Measurements from ENCODE around the gene LRP1B. TPM values are rescaled to one million over a fixed set of nuclear protein-coding genes. Genes with fewer than 3 reads are reported as not detected.

LRP1B gene
- total and polyA plus RNA-seq, 2 donors (not counting 1 experiment from before 2014, with no cell fraction given) = under 0.01 to 0.01 TPM

DNA sequence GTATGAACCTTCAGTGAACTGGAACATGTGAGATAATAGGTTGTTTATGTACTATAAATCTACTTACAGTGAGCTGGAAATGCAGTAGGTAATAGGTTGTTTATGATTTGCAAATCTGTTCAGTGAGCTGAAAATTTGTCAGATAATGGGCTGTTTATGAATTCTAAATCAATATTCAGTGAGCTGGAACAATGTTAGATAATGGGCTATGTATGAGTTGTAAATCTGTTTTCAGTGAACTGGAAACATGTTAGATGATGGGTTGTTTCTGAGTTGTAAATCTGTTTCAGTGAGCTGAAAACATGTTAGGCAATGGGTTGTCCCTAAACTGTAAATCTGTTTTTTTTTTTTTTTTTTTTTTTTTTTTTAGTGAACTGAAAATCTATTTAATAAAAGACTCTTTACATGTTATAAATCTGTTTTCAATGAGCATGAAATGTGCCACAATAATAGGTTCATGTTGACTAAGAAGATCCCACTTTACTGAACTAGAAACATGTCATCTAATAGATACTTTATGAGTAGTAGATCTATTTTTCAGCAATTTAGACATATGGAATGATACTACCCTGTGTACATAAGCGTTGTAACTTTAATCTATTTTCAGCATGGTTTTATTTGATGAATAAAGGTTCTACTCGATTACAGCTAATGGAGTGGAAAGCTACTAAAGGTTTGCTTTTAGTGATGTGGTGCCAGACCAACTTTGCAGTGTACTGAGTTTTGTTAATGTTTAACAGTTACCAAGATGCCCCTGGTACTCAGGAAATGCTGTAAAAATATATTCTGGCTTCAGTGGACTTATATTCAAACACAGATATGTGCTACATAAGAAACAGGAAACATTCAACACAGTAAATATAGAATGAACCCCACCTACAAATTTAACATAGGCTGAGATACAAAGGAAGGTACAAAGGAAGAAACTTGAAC, 1471.8 kb downstream of the LRP1B start:
- TF ChIP-seq, protein P1, sequence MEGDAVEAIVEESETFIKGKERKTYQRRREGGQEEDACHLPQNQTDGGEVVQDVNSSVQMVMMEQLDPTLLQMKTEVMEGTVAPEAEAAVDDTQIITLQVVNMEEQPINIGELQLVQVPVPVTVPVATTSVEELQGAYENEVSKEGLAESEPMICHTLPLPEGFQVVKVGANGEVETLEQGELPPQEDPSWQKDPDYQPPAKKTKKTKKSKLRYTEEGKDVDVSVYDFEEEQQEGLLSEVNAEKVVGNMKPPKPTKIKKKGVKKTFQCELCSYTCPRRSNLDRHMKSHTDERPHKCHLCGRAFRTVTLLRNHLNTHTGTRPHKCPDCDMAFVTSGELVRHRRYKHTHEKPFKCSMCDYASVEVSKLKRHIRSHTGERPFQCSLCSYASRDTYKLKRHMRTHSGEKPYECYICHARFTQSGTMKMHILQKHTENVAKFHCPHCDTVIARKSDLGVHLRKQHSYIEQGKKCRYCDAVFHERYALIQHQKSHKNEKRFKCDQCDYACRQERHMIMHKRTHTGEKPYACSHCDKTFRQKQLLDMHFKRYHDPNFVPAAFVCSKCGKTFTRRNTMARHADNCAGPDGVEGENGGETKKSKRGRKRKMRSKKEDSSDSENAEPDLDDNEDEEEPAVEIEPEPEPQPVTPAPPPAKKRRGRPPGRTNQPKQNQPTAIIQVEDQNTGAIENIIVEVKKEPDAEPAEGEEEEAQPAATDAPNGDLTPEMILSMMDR (conservative IDR thresholded peaks at IDR 0.05 in 1 of 2, IDR thresholded peaks at IDR 0.05 in 1 of 2; ENCODE audit: low read depth in 1 of 2, low read length in 2 of 2) = no peak
- no peak for TF ChIP-seq EZH2 (IDR thresholded peaks at IDR 0.05; ENCODE audit: low read length, missing control alignments)
- H3K79me2 ChIP-seq (ENCODE audit: control insufficient read depth, insufficient read depth, low read length) = no peaks in the 10 kb centered on the region
- no peak overlapping the region for H3K4me2 ChIP-seq (ENCODE audit: extremely low read depth, insufficient read depth, low read length)
- no peak overlapping the region for H3K4me3 ChIP-seq (replicated peaks in 1 of 4; ENCODE audit: control extremely low read depth in 1 of 4, insufficient read depth in 1 of 4, low read depth in 3 of 4, low read length in 4 of 4)
- H3K27ac ChIP-seq (ENCODE audit: insufficient read depth, low read length) = no peak overlapping the region
- no peak overlapping the region for H3K9ac ChIP-seq (ENCODE audit: insufficient read depth, low read length)
- H3K36me3 ChIP-seq (ENCODE audit: control insufficient read depth, insufficient read depth, low read length) = no peaks in the 10 kb centered on the region
- no peaks in the 10 kb centered on the region for H3K9me3 ChIP-seq (ENCODE audit: control insufficient read depth, insufficient read depth, low read depth, low read length)
- H4K20me1 ChIP-seq (ENCODE audit: control insufficient read depth, extremely low read depth, insufficient read depth, low read length) = no peaks in the 10 kb centered on the region
- DNase-seq (ENCODE audit: low read depth in 2 of 2) = peak in 1 of 2 donors; percentile 6
- no peak overlapping the region for H2AFZ ChIP-seq (ENCODE audit: low read length)
- no peaks in the 10 kb centered on the region for H3K4me1 ChIP-seq (ENCODE audit: control insufficient read depth, extremely low read depth, insufficient read depth, low read length)
- no peaks in the 10 kb centered on the region for H3K27me3 ChIP-seq (ENCODE audit: control insufficient read depth, insufficient read depth, low read length)

DNA sequence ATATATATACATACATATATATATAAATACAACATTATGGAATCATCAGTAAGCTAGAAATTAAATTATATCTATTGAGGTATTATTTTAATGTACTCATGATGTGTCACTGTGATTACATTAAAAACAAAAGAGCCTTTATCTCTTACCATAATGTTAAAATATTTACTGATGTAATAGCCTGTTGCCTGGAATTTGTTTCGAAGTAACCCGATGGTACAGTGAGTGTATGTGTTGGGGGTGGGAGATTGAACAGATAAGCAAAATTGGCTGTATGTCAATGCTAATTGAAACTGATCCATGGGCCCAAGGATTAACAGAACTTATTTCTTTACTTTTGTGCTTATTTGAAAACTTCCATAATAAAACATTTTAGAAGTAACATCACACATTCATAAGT, 1473.2 kb downstream of the LRP1B start:
- Histone ChIP-seq H2AFZ (ENCODE audit: low read length) (no peak overlapping the region), H3K27me3 (ENCODE audit: control insufficient read depth, insufficient read depth, low read length) (no peaks in the 10 kb centered on the region), H3K9me3 (ENCODE audit: control insufficient read depth, insufficient read depth, low read depth, low read length) (no peaks in the 10 kb centered on the region), H3K4me1 (ENCODE audit: control insufficient read depth, extremely low read depth, insufficient read depth, low read length) (no peaks in the 10 kb centered on the region), H3K9ac (ENCODE audit: insufficient read depth, low read length) (no peak overlapping the region), H3K27ac (ENCODE audit: insufficient read depth, low read length) (no peak overlapping the region), H3K4me3 (replicated peaks in 1 of 4; ENCODE audit: control extremely low read depth in 1 of 4, insufficient read depth in 1 of 4, low read depth in 3 of 4, low read length in 4 of 4) (no peak overlapping the region), H4K20me1 (ENCODE audit: control insufficient read depth, extremely low read depth, insufficient read depth, low read length) (no peaks in the 10 kb centered on the region), H3K4me2 (ENCODE audit: extremely low read depth, insufficient read depth, low read length) (no peak overlapping the region), H3K36me3 (ENCODE audit: control insufficient read depth, insufficient read depth, low read length) (no peaks in the 10 kb centered on the region), H3K79me2 (ENCODE audit: control insufficient read depth, insufficient read depth, low read length) (no peaks in the 10 kb centered on the region)
- peak; percentile 55 to 75 for DNase-seq (ENCODE audit: low read depth in 2 of 2)
- TF ChIP-seq, protein P1 (conservative IDR thresholded peaks at IDR 0.05 in 1 of 2, IDR thresholded peaks at IDR 0.05 in 1 of 2; ENCODE audit: low read depth in 1 of 2, low read length in 2 of 2) = no peak
- TF ChIP-seq EZH2 (IDR thresholded peaks at IDR 0.05; ENCODE audit: low read length, missing control alignments) = no peak

DNA sequence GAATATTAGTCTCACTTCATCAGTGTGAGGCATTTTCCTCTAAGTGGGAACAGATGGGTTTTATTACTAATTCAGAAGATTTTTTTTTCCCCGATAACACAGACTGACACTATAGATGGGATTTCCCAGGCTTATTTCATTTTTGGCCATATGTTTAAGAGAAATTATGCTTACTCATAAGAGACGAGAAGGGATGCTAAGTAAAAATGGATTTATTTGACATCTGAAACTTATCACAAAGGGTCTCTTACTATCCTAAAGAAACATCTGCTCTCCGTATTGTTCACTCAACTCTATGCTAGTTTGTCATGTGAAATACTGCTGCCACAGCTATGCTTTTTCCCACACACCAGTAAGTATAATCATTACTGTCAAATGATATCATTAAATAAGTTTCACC, 1476.3 kb downstream of the LRP1B start:
- Histone ChIP-seq H3K4me2 (ENCODE audit: extremely low read depth, insufficient read depth, low read length) (no peak overlapping the region), H2AFZ (ENCODE audit: low read length) (no peak overlapping the region), H3K4me1 (ENCODE audit: control insufficient read depth, extremely low read depth, insufficient read depth, low read length) (no peaks in the 10 kb centered on the region), H3K27me3 (ENCODE audit: control insufficient read depth, insufficient read depth, low read length) (no peaks in the 10 kb centered on the region), H3K9ac (ENCODE audit: insufficient read depth, low read length) (no peak overlapping the region), H3K36me3 (ENCODE audit: control insufficient read depth, insufficient read depth, low read length) (no peaks in the 10 kb centered on the region), H3K27ac (ENCODE audit: insufficient read depth, low read length) (no peak overlapping the region), H3K9me3 (ENCODE audit: control insufficient read depth, insufficient read depth, low read depth, low read length) (no peaks in the 10 kb centered on the region), H3K4me3 (replicated peaks in 1 of 4; ENCODE audit: control extremely low read depth in 1 of 4, insufficient read depth in 1 of 4, low read depth in 3 of 4, low read length in 4 of 4) (no peak overlapping the region), H3K79me2 (ENCODE audit: control insufficient read depth, insufficient read depth, low read length) (no peaks in the 10 kb centered on the region), H4K20me1 (ENCODE audit: control insufficient read depth, extremely low read depth, insufficient read depth, low read length) (no peaks in the 10 kb centered on the region)
- TF ChIP-seq, protein P1 (conservative IDR thresholded peaks at IDR 0.05 in 1 of 2, IDR thresholded peaks at IDR 0.05 in 1 of 2; ENCODE audit: low read depth in 1 of 2, low read length in 2 of 2) = no peak
- TF ChIP-seq EZH2 (IDR thresholded peaks at IDR 0.05; ENCODE audit: low read length, missing control alignments) = no peak
- peak; percentile 21 to 73 for DNase-seq (ENCODE audit: low read depth in 2 of 2)

All from fibroblast of lung (primary cell).